Panc1 (cell line): ENCODE results near the gene CALHM1.

ENCODE experiments used
- POLR2AphosphoS5 ChIP-seq: IDR thresholded peaks from 2 replicates; pipeline ENCODE4 v1.6.1; 2012; ENCODE audit warnings: mild to moderate bottlenecking, low read depth, low read length, moderate library complexity
- SIN3A ChIP-seq: IDR thresholded peaks from 2 replicates; pipeline ENCODE4 v1.6.1; 2012; ENCODE audit warnings: low read depth, mild to moderate bottlenecking, low read length, moderate library complexity, borderline replicate concordance; ENCODE audit not compliant: insufficient read depth
- TCF7L2 ChIP-seq: IDR thresholded peaks from 2 replicates; pipeline ENCODE4 v1.6.1; 2011; ENCODE audit warnings: mild to moderate bottlenecking, low read depth, low read length, inconsistent platforms
- TF ChIP-seq, protein P1 (sequence below): fragments of 450-650 bp; IDR thresholded peaks from 2 replicates; pipeline ENCODE4 v1.5.1; 2017; ENCODE audit warnings: mild to moderate bottlenecking
- TF ChIP-seq, protein P2 (sequence below), 2 experiments: IDR thresholded peaks; 2 replicates each; pipeline ENCODE4 v1.6.1; 2011 to 2012; ENCODE audit warnings: low read depth in 2 of 2, control low read depth in 1 of 2, low read length in 1 of 2, mild to moderate bottlenecking in 1 of 2, moderate library complexity in 1 of 2; ENCODE audit not compliant: insufficient read depth in 1 of 2

GRCh38 chr10:103428989-103429643 is 29.6 kb downstream of the CALHM1 start:
- TF ChIP-seq, protein P1, sequence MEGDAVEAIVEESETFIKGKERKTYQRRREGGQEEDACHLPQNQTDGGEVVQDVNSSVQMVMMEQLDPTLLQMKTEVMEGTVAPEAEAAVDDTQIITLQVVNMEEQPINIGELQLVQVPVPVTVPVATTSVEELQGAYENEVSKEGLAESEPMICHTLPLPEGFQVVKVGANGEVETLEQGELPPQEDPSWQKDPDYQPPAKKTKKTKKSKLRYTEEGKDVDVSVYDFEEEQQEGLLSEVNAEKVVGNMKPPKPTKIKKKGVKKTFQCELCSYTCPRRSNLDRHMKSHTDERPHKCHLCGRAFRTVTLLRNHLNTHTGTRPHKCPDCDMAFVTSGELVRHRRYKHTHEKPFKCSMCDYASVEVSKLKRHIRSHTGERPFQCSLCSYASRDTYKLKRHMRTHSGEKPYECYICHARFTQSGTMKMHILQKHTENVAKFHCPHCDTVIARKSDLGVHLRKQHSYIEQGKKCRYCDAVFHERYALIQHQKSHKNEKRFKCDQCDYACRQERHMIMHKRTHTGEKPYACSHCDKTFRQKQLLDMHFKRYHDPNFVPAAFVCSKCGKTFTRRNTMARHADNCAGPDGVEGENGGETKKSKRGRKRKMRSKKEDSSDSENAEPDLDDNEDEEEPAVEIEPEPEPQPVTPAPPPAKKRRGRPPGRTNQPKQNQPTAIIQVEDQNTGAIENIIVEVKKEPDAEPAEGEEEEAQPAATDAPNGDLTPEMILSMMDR, result no peak
- TF ChIP-seq, protein P2, sequence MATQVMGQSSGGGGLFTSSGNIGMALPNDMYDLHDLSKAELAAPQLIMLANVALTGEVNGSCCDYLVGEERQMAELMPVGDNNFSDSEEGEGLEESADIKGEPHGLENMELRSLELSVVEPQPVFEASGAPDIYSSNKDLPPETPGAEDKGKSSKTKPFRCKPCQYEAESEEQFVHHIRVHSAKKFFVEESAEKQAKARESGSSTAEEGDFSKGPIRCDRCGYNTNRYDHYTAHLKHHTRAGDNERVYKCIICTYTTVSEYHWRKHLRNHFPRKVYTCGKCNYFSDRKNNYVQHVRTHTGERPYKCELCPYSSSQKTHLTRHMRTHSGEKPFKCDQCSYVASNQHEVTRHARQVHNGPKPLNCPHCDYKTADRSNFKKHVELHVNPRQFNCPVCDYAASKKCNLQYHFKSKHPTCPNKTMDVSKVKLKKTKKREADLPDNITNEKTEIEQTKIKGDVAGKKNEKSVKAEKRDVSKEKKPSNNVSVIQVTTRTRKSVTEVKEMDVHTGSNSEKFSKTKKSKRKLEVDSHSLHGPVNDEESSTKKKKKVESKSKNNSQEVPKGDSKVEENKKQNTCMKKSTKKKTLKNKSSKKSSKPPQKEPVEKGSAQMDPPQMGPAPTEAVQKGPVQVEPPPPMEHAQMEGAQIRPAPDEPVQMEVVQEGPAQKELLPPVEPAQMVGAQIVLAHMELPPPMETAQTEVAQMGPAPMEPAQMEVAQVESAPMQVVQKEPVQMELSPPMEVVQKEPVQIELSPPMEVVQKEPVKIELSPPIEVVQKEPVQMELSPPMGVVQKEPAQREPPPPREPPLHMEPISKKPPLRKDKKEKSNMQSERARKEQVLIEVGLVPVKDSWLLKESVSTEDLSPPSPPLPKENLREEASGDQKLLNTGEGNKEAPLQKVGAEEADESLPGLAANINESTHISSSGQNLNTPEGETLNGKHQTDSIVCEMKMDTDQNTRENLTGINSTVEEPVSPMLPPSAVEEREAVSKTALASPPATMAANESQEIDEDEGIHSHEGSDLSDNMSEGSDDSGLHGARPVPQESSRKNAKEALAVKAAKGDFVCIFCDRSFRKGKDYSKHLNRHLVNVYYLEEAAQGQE (IDR thresholded peaks at IDR 0.05; ENCODE audit: insufficient read depth in 1 of 2, low read depth in 2 of 2, low read length in 1 of 2), result no peak
- TF ChIP-seq SIN3A (no peak), POLR2AphosphoS5 (no peak), TCF7L2 (no peak)
